Endothelial cell of umbilical vein (primary cell): Measurements from ENCODE around the gene PPP1R15B. TPM values are rescaled to one million over a fixed set of nuclear protein-coding genes. Genes with fewer than 3 reads are reported as not detected.
A peak's percentile ranks its signal among the peaks of the same experiment; 100 is the strongest.

Source experiments
- BruUV-seq: library from RNA; stranded (reverse); fragments of 400-500 nt; replicated peaks from 2 replicates; lab custom pipeline; 2021; lab: Mats Ljungman, UMichigan
- CTCF ChIA-PET: fragments of 300-600, 350-600 bp; sonication (Branson Sonifier 250); formaldehyde crosslinking; loops from one replicate; lab custom pipeline; 2021; ENCODE audit warnings: antibody characterized with exemption, inconsistent platforms; lab: Charles Lee
- POLR2A ChIA-PET: fragments of 300-600, 350-600 bp; sonication (Branson Sonifier 250); formaldehyde crosslinking; loops from one replicate; lab custom pipeline; 2021; ENCODE audit warnings: antibody characterized with exemption, inconsistent platforms; lab: Charles Lee
- DNase-seq: peaks from one replicate; pipeline ENCODE4 v3.0.0-alpha.2; 2011; ENCODE audit warnings: low read depth, low spot score
- FAIRE-seq: peaks from 2 replicates; lab custom pipeline; 2011; peaks lifted over from hg19 to GRCh38; lab: Jason Lieb, UNC
- H2AFZ ChIP-seq: 2 replicates; pipeline ENCODE4 v1.6.0; 2012; ENCODE audit warnings: low read depth, low read length, control low read depth, inconsistent platforms
- H3K27ac ChIP-seq: 2 replicates; pipeline ENCODE4 v1.5.1; 2011; ENCODE audit warnings: low read depth, mild to moderate bottlenecking, control low read depth, low read length, moderate library complexity; ENCODE audit not compliant: insufficient read depth
- H3K27me3 ChIP-seq, 2 experiments: 2 replicates each; pipeline versions ENCODE4 v1.6.0 to v1.6.1; 2011; ENCODE audit warnings: low read length in 2 of 2, mixed read lengths in 1 of 2; ENCODE audit not compliant: control insufficient read depth in 2 of 2, insufficient read depth in 2 of 2
- H3K36me3 ChIP-seq, 2 experiments: 2 replicates in 1 of 2; 3 replicates in 1 of 2; pipeline ENCODE4 v1.5.1; 2011; ENCODE audit warnings: low read length in 2 of 2, mild to moderate bottlenecking in 1 of 2, moderate library complexity in 1 of 2; ENCODE audit not compliant: control insufficient read depth in 2 of 2, insufficient read depth in 2 of 2; ENCODE audit errors: extremely low read depth in 1 of 2
- H3K4me1 ChIP-seq: 3 replicates; pipeline ENCODE4 v1.5.1; 2011; ENCODE audit warnings: mild to moderate bottlenecking, low read length; ENCODE audit not compliant: control insufficient read depth, insufficient read depth; ENCODE audit errors: extremely low read depth
- H3K4me2 ChIP-seq: 2 replicates; pipeline ENCODE4 v1.6.1; 2011; ENCODE audit warnings: low read length, control low read depth, mixed read lengths; ENCODE audit not compliant: insufficient read depth
- H3K4me3 ChIP-seq, 3 experiments: fragments of 200-600 bp in 1 of 3; sonication (generic), shearing (Covaris generic) in 1 of 3; replicated peaks in 1 of 3; 2 replicates each; pipeline ENCODE4 v1.5.1; 2011 to 2016; ENCODE audit warnings: control low read depth in 3 of 3, low read length in 3 of 3, mild to moderate bottlenecking in 2 of 3, inconsistent platforms in 1 of 3, low read depth in 1 of 3, moderate library complexity in 1 of 3; ENCODE audit not compliant: insufficient read depth in 1 of 3
- H3K79me2 ChIP-seq: 2 replicates; pipeline ENCODE4 v1.6.0; 2012; ENCODE audit warnings: low read length, inconsistent platforms; ENCODE audit not compliant: control insufficient read depth, insufficient read depth
- H3K9ac ChIP-seq: replicated peaks from 2 replicates; pipeline ENCODE3; 2011; ENCODE audit warnings: low read length, control low read depth; ENCODE audit not compliant: insufficient read depth; ENCODE audit errors: extremely low read depth
- H3K9me1 ChIP-seq: replicated peaks from 3 replicates; pipeline ENCODE4 v1.6.0; 2011; ENCODE audit warnings: mild to moderate bottlenecking, low read length; ENCODE audit not compliant: control insufficient read depth, insufficient read depth; ENCODE audit errors: extremely low read depth
- H3K9me3 ChIP-seq: replicated peaks from 2 replicates; pipeline ENCODE4 v1.5.1; 2012; ENCODE audit warnings: low read length, inconsistent platforms; ENCODE audit not compliant: control insufficient read depth, insufficient read depth
- H4K20me1 ChIP-seq: replicated peaks from 2 replicates; pipeline ENCODE3; 2011; ENCODE audit warnings: mild to moderate bottlenecking, low read length; ENCODE audit not compliant: control insufficient read depth, insufficient read depth; ENCODE audit errors: extremely low read depth
- CTCF ChIP-seq, 2 donors: IDR thresholded peaks; 1 replicate in 1 of 2; 2 replicates in 1 of 2; pipeline ENCODE4 v1.5.1; 2011; ENCODE audit warnings: low read length in 2 of 2, mild to moderate bottlenecking in 2 of 2, moderate library complexity in 2 of 2, control low read depth in 1 of 2, inconsistent platforms in 1 of 2, low read depth in 1 of 2; ENCODE audit not compliant: insufficient read depth in 1 of 2; ENCODE audit errors: extremely low read depth in 1 of 2
- FOS ChIP-seq: IDR thresholded peaks from 2 replicates; pipeline ENCODE4 v1.6.1; 2011; ENCODE audit warnings: mild to moderate bottlenecking, low read length, moderate library complexity, borderline replicate concordance; ENCODE audit not compliant: insufficient read depth
- GATA2 ChIP-seq: IDR thresholded peaks from 2 replicates; pipeline ENCODE4 v1.7.0; 2011; ENCODE audit warnings: low read depth, mild to moderate bottlenecking, moderate library complexity, mixed read lengths, low read length; ENCODE audit not compliant: insufficient read length, insufficient read depth
- JUN ChIP-seq: IDR thresholded peaks from 2 replicates; pipeline ENCODE4 v1.6.1; 2011; ENCODE audit warnings: borderline replicate concordance, low read depth; ENCODE audit not compliant: insufficient read length, insufficient read depth
- POLR2A ChIP-seq: IDR thresholded peaks from 2 replicates; pipeline ENCODE4 v1.6.1; 2012; ENCODE audit warnings: low read depth, mild to moderate bottlenecking, control low read depth, low read length
- POLR2AphosphoS5 ChIP-seq: IDR thresholded peaks from 2 replicates; pipeline ENCODE4 v1.6.1; 2012; ENCODE audit warnings: low read depth, mild to moderate bottlenecking, control low read depth, low read length, moderate library complexity; ENCODE audit not compliant: insufficient read depth
- dilution Hi-C: fragments of 300-500 bp; cut with MboI; formaldehyde crosslinking; loops from one replicate; pipeline ENCODE4 v1.15.0; 2019; ENCODE audit warnings: low sequenced_read_pairs; ENCODE audit not compliant: extremely low pct_ligation_motif_present
- intact Hi-C: fragments of 100-400 bp; cut with micrococcal nuclease; formaldehyde crosslinking; loops from one replicate; pipeline ENCODE4 v1.10.0; 2022
- polyA plus RNA-seq, 4 experiments: library from polyadenylated mRNA; depleted of rRNA in 3 of 4; stranded (reverse) in 3 of 4; unstranded in 1 of 4; fragments of >200 nt; gene quantifications; 2 replicates each; pipeline versions ENCODE4 v1.2.1 to v1.2.3, GENCODE V29; 2011 to 2012; ENCODE audit warnings: missing spikeins in 1 of 4
- total RNA-seq: library from RNA; stranded (reverse); gene quantifications from 2 replicates; pipeline ENCODE4 v1.2.3, GENCODE V29; 2021

Gene PPP1R15B
- total and polyA plus RNA-seq, 2 donors (not counting 3 experiments of a cell fraction or from before 2014, with no cell fraction given): 16.8 to 39.8 TPM

DNA sequence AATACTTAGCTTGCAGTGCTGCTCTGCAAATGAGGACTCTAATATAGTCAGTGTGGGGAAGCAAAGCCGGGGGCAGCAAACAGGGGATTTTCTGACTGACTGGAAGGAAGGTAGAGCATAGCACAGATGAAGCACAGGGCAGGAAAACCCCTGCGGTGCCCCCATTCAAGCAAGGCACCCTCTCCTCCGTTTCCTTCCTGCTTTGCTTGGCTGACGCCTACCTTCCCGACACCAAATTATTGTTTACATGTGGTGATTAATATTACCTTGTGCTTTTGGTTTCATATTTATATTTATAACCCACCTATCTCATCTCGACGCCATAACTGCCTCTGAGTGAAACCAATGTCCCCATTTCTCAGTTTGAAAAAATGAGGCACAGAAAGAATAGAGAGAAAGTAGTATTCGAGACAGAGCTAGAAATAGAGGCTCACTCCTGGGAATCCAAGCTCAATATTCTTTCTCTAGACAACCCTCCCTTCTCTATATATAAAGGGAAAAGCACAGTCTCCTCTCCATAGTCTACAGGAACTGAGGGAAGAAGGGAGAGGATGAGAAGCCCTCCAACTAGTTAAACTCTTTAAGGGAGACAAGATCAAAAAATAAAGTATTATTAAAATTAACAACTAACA, 41.6 kb upstream of the PPP1R15B start:
- H3K36me3 ChIP-seq: peaks cover 0 to 41% of the 10 kb centered on the region in 2 experiments
- no peaks in the 10 kb centered on the region for H3K27me3 ChIP-seq
- peaks cover 9% of the 10 kb centered on the region for H3K4me1 ChIP-seq
- H2AFZ ChIP-seq: no peak overlapping the region
- no peak for TF ChIP-seq FOS
- no peak for TF ChIP-seq GATA2
- no peak for TF ChIP-seq CTCF (IDR thresholded peaks at IDR 0.05; ENCODE audit: extremely low read depth in 1 of 2, insufficient read depth in 1 of 2, low read depth in 1 of 2, low read length in 2 of 2)
- no peak for TF ChIP-seq POLR2A
- TF ChIP-seq JUN: no peak
- TF ChIP-seq POLR2AphosphoS5: peak; percentile 21
- no peak overlapping the region for H3K4me3 ChIP-seq
- dilution Hi-C loops: no loop called here
- H3K79me2 ChIP-seq: no peaks in the 10 kb centered on the region
- intact Hi-C loops: no loop called here
- no peaks in the 10 kb centered on the region for H4K20me1 ChIP-seq
- H3K27ac ChIP-seq: no peak overlapping the region
- H3K9me3 ChIP-seq: no peaks in the 10 kb centered on the region
- ChIA-PET POLR2A (interaction anchor here (0.5 kb wide), 1 partner anchor 13 kb away, joined by 5 read pairs; no protein-coding TSS in a partner anchor), CTCF (interaction anchor here (1.2 to 34.5 kb wide), 4 partner anchors 9 to 46 kb away, joined by 3 to 1267 read pairs (median 68); partner anchors contain the start of gene PIK3C2B)
- H3K4me2 ChIP-seq: peak overlapping the region; percentile 49
- H3K9ac ChIP-seq: no peak overlapping the region
- FAIRE-seq: peak; percentile 78
- DNase-seq: peak; percentile 62
- no peaks in the 10 kb centered on the region for H3K9me1 ChIP-seq
- no TSS peak for BruUV-seq
